Tibial nerve (tissue), 4 donors: Measurements from ENCODE around the gene MRPL43.

Source experiments
- CTCF ChIP-seq, 5 experiments: fragments of 200-600 bp in 3 of 5; fragments of 450-650 bp in 2 of 5; sonication (generic) in 3 of 5; IDR thresholded peaks; one replicate each; pipeline ENCODE4 v1.5.1; 2016 to 2019; ENCODE audit warnings: antibody characterized with exemption in 5 of 5, mild to moderate bottlenecking in 3 of 5, moderate library complexity in 2 of 5
- EP300 ChIP-seq, 2 donors: sonication (generic); formaldehyde crosslinking; IDR thresholded peaks; one replicate each; pipeline ENCODE4 v1.6.1; 2017; ENCODE audit warnings: antibody characterized with exemption in 2 of 2, mild to moderate bottlenecking in 1 of 2

- TF ChIP-seq CTCF (IDR thresholded peaks at IDR 0.05) (no peak), EP300 (IDR thresholded peaks at IDR 0.05) (no peak)
Measured at GRCh38 chr10:101015582-101015973, 28.3 kb upstream of the MRPL43 start.
